HG02938 (cell line): ENCODE measurements around the gene KRIT1.
"Not testable (repeated sequence)": the region's sequence is repeated elsewhere in the genome, so short reads cannot be mapped to it uniquely, and the experiment has no call there.

ENCODE experiments used
- ATAC-seq: cut with Tn5 transposase; IDR thresholded peaks from one replicate; pipeline ENCODE4 v1.9.1; 2021; ENCODE audit warnings: mild to moderate bottlenecking, moderate library complexity; ENCODE audit not compliant: unreplicated experiment

Gene KRIT1

GRCh38 chr7:92245487-92246359 lies at the start of gene KRIT1, which contains the start of gene ANKIB1:
Gene KRIT1 (minus strand): TSS chr7:92245914. CDS start chr7:92242135, 3,779 bp downstream.
Gene ANKIB1 (plus strand): TSS chr7:92245974. CDS start chr7:92294979, 49,005 bp downstream.
- peak; percentile 74 for ATAC-seq

- ATAC-seq: no peak
These were observed 49.7 kb upstream of the KRIT1 start for GRCh38 chr7:92295391-92295790.

GRCh38 chr7:92293896-92294590 lies 48.3 kb upstream of the KRIT1 start:
- ATAC-seq: no peak

GRCh38 chr7:92292981-92293380 lies 47.3 kb upstream of the KRIT1 start:
- peak; percentile 47 for ATAC-seq

GRCh38 chr7:92289321-92289720 lies 43.6 kb upstream of the KRIT1 start:
- no peak for ATAC-seq

GRCh38 chr7:92282930-92283329 lies 37.2 kb upstream of the KRIT1 start:
- no peak for ATAC-seq

- no peak for ATAC-seq
These were observed 36.6 kb upstream of the KRIT1 start for GRCh38 chr7:92282221-92282814.

- no peak for ATAC-seq
These were observed 35.3 kb upstream of the KRIT1 start for GRCh38 chr7:92281031-92281430.

GRCh38 chr7:92279396-92280031 lies 33.8 kb upstream of the KRIT1 start:
- ATAC-seq: no peak

- peak; percentile 81 for ATAC-seq
These were observed 30.7 kb upstream of the KRIT1 start for GRCh38 chr7:92276460-92276864.

- no peak for ATAC-seq
These were observed 29.6 kb upstream of the KRIT1 start for GRCh38 chr7:92275327-92275726.

GRCh38 chr7:92268921-92269320 lies 23.2 kb upstream of the KRIT1 start:
- ATAC-seq: no peak

GRCh38 chr7:92266415-92267241 lies 20.9 kb upstream of the KRIT1 start:
- ATAC-seq: no peak

- no peak for ATAC-seq
These were observed 14.6 kb upstream of the KRIT1 start for GRCh38 chr7:92260248-92260781.

GRCh38 chr7:92259610-92260247 lies 14.0 kb upstream of the KRIT1 start:
- no peak for ATAC-seq

- ATAC-seq: no peak
These were observed 13.3 kb upstream of the KRIT1 start for GRCh38 chr7:92259062-92259461.

- ATAC-seq: no peak
These were observed 9.6 kb upstream of the KRIT1 start for GRCh38 chr7:92255308-92255707.

GRCh38 chr7:92254800-92255199 lies 9.1 kb upstream of the KRIT1 start:
- not testable (repeated sequence) for ATAC-seq

- no peak for ATAC-seq
These were observed 7.5 kb upstream of the KRIT1 start for GRCh38 chr7:92253251-92253650.
